GM15510 (cell line): ENCODE measurements around the gene IPO13.

Source experiments
- POLR2A ChIP-seq: IDR thresholded peaks from 3 replicates; pipeline ENCODE4 v1.6.1; 2011; ENCODE audit warnings: borderline replicate concordance; ENCODE audit not compliant: insufficient read length; ENCODE audit errors: extremely low read depth

Gene IPO13

DNA sequence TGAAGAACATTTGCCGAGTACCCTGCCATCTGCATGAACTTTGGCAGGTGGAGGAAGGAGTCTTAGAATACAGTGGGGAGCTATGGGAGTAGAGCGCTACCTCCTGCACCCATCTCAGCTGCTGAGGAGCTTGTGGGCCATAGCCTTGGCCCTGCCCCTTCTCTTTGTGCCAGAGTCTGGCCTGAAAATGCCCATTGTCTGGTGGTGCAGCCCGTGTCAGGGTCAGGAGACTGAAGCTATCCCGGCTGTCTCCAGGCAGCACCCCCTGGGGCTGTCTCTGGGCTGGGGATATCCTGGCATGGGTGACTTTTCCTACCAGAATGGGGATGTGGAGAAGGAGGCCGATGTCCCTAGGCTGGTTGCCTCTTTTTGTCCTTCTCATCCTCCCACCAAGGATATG lies 7.3 kb downstream of the IPO13 start:
- TF ChIP-seq POLR2A, result no peak

- TF ChIP-seq POLR2A, result no peak
Measured at GRCh38 chr1:43956234-43956633, 9.5 kb downstream of the IPO13 start.

DNA sequence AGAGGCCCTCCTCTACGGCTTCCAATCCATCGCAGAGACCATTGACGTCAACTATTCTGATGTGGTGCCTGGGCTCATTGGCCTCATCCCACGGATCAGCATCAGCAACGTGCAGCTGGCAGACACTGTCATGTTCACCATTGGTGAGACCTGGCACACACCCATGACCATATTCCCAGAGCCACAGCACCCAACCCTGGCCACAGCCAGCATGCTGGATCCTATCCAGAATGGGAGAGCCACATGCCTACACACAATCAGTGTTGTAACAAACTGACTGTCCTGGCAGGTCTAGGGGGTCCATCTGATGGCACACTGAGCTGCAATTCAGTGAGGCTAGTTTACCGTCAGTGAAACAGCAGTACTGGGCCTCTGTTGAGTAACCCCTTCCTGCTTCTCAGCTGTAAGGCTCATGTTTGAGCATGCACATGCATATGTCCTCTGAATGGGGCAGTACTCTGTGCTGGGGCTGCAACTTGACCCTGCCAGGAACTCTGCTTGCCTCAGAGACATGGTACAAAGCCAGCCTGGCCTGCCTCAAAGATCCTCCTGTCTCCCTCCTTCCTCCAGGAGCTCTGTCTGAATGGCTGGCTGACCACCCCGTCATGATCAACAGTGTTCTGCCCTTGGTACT lies 10.8 kb downstream of the IPO13 start:
- TF ChIP-seq POLR2A, result no peak

- TF ChIP-seq POLR2A, result no peak
Measured at GRCh38 chr1:43958351-43959255, 11.9 kb downstream of the IPO13 start.

- no peak for TF ChIP-seq POLR2A
Measured at GRCh38 chr1:43960798-43961197, 14.0 kb downstream of the IPO13 start.

GRCh38 chr1:43961692-43962091 lies 14.9 kb downstream of the IPO13 start:
- TF ChIP-seq POLR2A, result no peak

- no peak for TF ChIP-seq POLR2A
Measured at GRCh38 chr1:43962324-43962723, 15.6 kb downstream of the IPO13 start.

GRCh38 chr1:43963006-43963405 lies 16.3 kb downstream of the IPO13 start:
- no peak for TF ChIP-seq POLR2A

DNA sequence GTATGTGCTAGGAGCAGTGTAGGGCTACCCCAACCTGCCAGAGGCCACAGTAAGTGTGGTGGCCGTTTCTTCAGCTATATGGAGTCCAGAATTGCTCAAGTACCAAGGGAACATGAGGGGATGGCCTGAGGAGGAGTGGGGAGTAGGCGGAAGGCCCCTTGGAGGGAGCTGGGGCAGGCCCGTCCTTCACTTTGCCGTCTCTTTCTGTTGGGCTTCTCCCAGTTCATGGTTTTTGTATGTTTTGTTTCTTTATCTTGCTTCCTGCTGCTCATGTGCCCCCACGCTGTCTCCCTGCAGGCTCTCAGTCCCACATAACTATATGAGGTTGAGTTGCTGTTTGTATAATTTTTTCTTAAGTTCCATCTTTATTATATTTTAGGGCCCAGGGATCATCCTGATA lies 17.1 kb downstream of the IPO13 start:
- no peak for TF ChIP-seq POLR2A

DNA sequence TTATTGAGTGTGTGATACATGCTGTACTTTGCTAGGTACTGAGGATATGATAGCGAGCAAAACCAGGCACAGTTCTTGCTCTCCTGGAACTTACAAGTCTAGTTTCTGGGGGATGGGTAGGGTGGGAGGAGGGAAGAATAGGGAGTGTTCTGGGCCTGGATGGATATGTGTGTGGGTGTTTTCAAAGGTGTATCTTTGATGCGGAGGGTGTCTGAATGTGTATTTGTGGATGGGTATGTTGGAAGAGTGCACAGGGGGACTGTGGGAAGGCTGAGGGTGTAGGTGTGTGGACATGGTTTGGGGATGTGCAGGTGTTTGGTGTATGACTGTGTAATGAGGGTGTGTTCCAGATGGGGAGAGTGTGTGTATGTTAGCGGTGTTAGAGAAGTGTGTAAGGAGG lies 18.6 kb downstream of the IPO13 start:
- no peak for TF ChIP-seq POLR2A

DNA sequence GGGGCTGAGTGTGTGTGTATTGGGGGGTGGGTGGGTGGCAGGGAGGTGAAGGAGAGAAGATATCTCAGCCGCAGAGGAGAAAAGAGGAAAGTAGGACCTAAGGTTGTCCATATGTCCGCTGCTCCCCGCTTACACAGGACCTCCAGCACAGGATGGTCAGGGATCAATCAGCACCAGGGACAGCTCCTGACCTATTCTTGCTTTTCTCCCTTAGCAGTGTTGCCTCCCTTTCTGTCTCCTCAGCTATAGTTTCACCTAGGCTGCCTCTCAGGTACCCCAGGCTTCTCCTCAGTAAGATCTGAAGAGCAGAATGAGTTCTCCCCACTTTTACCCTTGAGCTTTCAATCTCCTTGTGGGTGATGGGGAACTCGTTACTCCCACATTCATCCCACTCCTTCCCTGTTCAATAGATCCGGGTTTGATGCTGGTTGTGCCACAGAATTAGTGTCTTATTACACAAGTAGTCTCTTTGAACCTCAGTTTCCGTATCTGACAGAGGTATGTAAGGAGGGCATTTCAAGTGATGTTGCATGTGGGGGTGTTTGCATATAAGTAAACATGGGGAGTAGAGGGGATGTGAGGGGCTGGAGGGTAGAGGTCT lies 21.7 kb downstream of the IPO13 start:
- no peak for TF ChIP-seq POLR2A

DNA sequence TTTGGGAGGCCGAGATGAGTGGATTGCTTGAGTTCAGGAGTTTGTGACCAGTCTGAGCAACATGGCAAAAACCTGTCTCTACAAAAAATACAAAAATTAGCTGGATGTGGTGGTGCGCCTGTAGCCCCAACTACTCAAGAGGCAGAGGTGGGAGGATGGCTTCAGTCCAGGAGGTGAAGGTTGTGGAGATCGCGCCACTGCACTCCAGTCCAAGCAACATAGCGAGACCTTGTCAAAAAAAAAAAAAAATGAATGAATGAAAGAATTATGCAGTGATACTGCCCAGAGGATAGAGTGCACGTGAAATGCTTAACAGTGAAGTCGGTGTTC lies 22.6 kb downstream of the IPO13 start:
- no peak for TF ChIP-seq POLR2A

- peak; percentile 55 for TF ChIP-seq POLR2A
Measured at GRCh38 chr1:43969746-43970466, 23.2 kb downstream of the IPO13 start, which contains the start of gene DPH2. DPH2 (plus strand) TSS chr1:43970010; CDS start chr1:43970176, 166 bp downstream.

DNA sequence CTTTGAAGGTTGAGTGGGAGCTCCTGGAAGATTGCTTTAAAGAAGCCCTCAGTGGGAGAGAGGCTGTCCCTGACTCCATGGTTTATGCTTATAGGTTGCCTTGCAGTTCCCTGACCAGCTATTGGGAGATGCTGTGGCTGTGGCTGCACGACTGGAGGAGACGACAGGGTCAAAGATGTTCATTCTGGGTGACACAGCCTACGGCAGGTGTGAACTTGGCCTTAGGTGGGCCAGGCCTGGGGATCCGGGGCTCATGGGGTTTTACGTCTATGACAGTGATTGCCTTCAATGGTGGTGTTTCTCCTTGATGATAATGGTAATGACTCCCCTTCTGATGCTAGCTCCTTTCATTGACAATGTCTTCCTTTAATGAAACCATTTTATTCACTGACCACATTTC lies 23.8 kb downstream of the IPO13 start:
- no peak for TF ChIP-seq POLR2A

DNA sequence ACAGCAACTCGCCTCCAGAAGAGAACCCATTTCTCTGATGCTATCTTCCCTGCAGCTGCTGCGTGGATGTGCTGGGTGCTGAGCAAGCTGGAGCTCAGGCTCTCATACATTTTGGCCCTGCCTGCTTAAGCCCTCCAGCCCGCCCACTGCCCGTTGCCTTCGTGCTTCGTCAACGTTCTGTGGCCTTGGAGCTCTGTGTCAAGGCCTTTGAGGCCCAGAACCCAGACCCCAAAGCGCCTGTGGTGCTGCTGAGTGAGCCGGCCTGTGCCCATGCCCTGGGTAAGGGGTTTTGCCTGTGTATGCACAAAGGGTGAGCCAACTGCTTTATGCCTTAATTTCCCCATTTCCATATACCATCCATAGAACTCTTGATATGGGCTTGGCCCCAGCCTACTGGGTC lies 24.2 kb downstream of the IPO13 start:
- TF ChIP-seq POLR2A, result no peak
